WTC11 (cell line): ENCODE results near the gene OR52M1. TPM values are rescaled to one million over a fixed set of nuclear protein-coding genes. Genes with fewer than 3 reads are reported as not detected.

Source experiments
- ATAC-seq: fragments of 200-7000 bp; cut with Tn5 transposase; 2 replicates; pipeline ENCODE4 v1.10.0; 2021; ENCODE audit warnings: mild to moderate bottlenecking, moderate library complexity
- CTCF ChIA-PET: fragments of 300-600 bp; sonication (Branson Sonifier 250); formaldehyde crosslinking; loops from one replicate; lab custom pipeline; 2021; ENCODE audit warnings: antibody characterized with exemption; lab: Charles Lee
- POLR2A ChIA-PET: fragments of 350-600 bp; sonication (Branson Sonifier 250); formaldehyde crosslinking; loops from one replicate; lab custom pipeline; 2021; ENCODE audit warnings: antibody characterized with exemption; lab: Charles Lee
- DNase-seq: peaks from one replicate; pipeline ENCODE4 v3.0.0; 2021; ENCODE audit warnings: low spot score
- H3K27ac Mint-ChIP-seq: 2 replicates; pipeline ENCODE4 v1.8.0; 2021; ENCODE audit warnings: mixed read lengths
- H3K27me3 Mint-ChIP-seq: 2 replicates; pipeline ENCODE4 v1.8.0; 2021; ENCODE audit warnings: low read depth, mild to moderate bottlenecking, moderate library complexity, mixed read lengths
- H3K36me3 Mint-ChIP-seq: 2 replicates; pipeline ENCODE4 v1.8.0; 2021; ENCODE audit warnings: mixed read lengths
- H3K4me1 Mint-ChIP-seq: 2 replicates; pipeline ENCODE4 v1.8.0; 2022; ENCODE audit warnings: mixed read lengths
- H3K4me3 Mint-ChIP-seq: 2 replicates; pipeline ENCODE4 v1.8.0; 2021; ENCODE audit warnings: mild to moderate bottlenecking, moderate library complexity, mixed read lengths
- H3K9me3 Mint-ChIP-seq: 2 replicates; pipeline ENCODE4 v1.8.0; 2021; ENCODE audit warnings: mixed read lengths
- ATF1 ChIP-seq: sonication (generic); formaldehyde crosslinking; IDR thresholded peaks from 2 replicates; pipeline ENCODE4 v1.8.1; 2023; ENCODE audit warnings: mild to moderate bottlenecking, moderate library complexity, missing genetic modification reagents
- ATF3 ChIP-seq: sonication (generic); formaldehyde crosslinking; conservative IDR thresholded peaks from 2 replicates; pipeline ENCODE4 v1.8.1; 2022; ENCODE audit warnings: mild to moderate bottlenecking, missing genetic modification reagents
- CTCF ChIP-seq: fragments of 200-600 bp; IDR thresholded peaks from 2 replicates; pipeline ENCODE4 v1.8.0; 2022; ENCODE audit warnings: antibody characterized with exemption
- E2F4 ChIP-seq: sonication (generic); formaldehyde crosslinking; IDR thresholded peaks from 2 replicates; pipeline ENCODE4 v1.8.1; 2022; ENCODE audit warnings: low read depth, mild to moderate bottlenecking, moderate library complexity, missing genetic modification reagents, borderline replicate concordance
- EMX1 ChIP-seq: fragments of 250-450 bp; sonication (Bioruptor Pico); IDR thresholded peaks from 2 replicates; pipeline ENCODE4 v1.8.0; 2021; ENCODE audit warnings: mild to moderate bottlenecking
- FOXP1 ChIP-seq: sonication (generic); formaldehyde crosslinking; IDR thresholded peaks from 2 replicates; pipeline ENCODE4 v1.8.0; 2022; ENCODE audit warnings: missing genetic modification reagents, mild to moderate bottlenecking, moderate library complexity, borderline replicate concordance
- HMGXB4 ChIP-seq: sonication (generic); formaldehyde crosslinking; IDR thresholded peaks from 2 replicates; pipeline ENCODE4 v1.8.1; 2023; ENCODE audit warnings: mild to moderate bottlenecking, moderate library complexity, missing genetic modification reagents
- KAT7 ChIP-seq: sonication (generic); formaldehyde crosslinking; IDR thresholded peaks from 2 replicates; pipeline ENCODE4 v1.8.1; 2023; ENCODE audit warnings: missing genetic modification reagents, mild to moderate bottlenecking, borderline replicate concordance
- MLX ChIP-seq: sonication (generic); formaldehyde crosslinking; IDR thresholded peaks from 2 replicates; pipeline ENCODE4 v1.8.1; 2023; ENCODE audit warnings: mild to moderate bottlenecking, missing genetic modification reagents, moderate library complexity
- NFYB ChIP-seq: sonication (generic); formaldehyde crosslinking; conservative IDR thresholded peaks from 2 replicates; pipeline ENCODE4 v1.8.0; 2022; ENCODE audit warnings: low read depth, missing genetic modification reagents
- NR2C2 ChIP-seq: sonication (generic); formaldehyde crosslinking; IDR thresholded peaks from 2 replicates; pipeline ENCODE4 v1.8.0; 2022; ENCODE audit warnings: mild to moderate bottlenecking, missing genetic modification reagents
- PRRX2 ChIP-seq: fragments of 250-450 bp; sonication (Bioruptor Pico); IDR thresholded peaks from 2 replicates; pipeline ENCODE4 v1.8.0; 2021; ENCODE audit warnings: mild to moderate bottlenecking
- RELA ChIP-seq: sonication (generic); formaldehyde crosslinking; IDR thresholded peaks from 2 replicates; pipeline ENCODE4 v1.8.1; 2022; ENCODE audit warnings: missing genetic modification reagents, mild to moderate bottlenecking, borderline replicate concordance
- SOX15 ChIP-seq: fragments of 250-450 bp; sonication (Bioruptor Pico); IDR thresholded peaks from 2 replicates; pipeline ENCODE4 v1.9.0; 2021; ENCODE audit warnings: mild to moderate bottlenecking
- SP1 ChIP-seq: sonication (generic); formaldehyde crosslinking; conservative IDR thresholded peaks from 2 replicates; pipeline ENCODE4 v1.8.1; 2022; ENCODE audit warnings: missing genetic modification reagents
- TEAD1 ChIP-seq: sonication (generic); formaldehyde crosslinking; IDR thresholded peaks from 2 replicates; pipeline ENCODE4 v1.8.0; 2022; ENCODE audit warnings: mild to moderate bottlenecking, missing genetic modification reagents
- TP53 ChIP-seq: sonication (generic); formaldehyde crosslinking; IDR thresholded peaks from 2 replicates; pipeline ENCODE4 v1.8.1; 2023; ENCODE audit warnings: mild to moderate bottlenecking, missing genetic modification reagents
- ZBTB21 ChIP-seq: sonication (generic); formaldehyde crosslinking; IDR thresholded peaks from 2 replicates; pipeline ENCODE4 v1.8.1; 2023; ENCODE audit warnings: mild to moderate bottlenecking, missing genetic modification reagents, borderline replicate concordance
- ZNF423 ChIP-seq: fragments of 250-450 bp; sonication (Bioruptor Pico); IDR thresholded peaks from 2 replicates; pipeline ENCODE4 v2.1.2; 2022; ENCODE audit warnings: mild to moderate bottlenecking, moderate library complexity
- ZNF671 ChIP-seq: fragments of 250-450 bp; sonication (Bioruptor Pico); IDR thresholded peaks from 2 replicates; pipeline ENCODE4 v1.8.0; 2021; ENCODE audit warnings: mild to moderate bottlenecking
- total RNA-seq: library from RNA; stranded (reverse); gene quantifications from 3 replicates; pipeline ENCODE4 v1.2.3, GENCODE V29; 2021
- TF ChIP-seq, protein P1 (sequence below): sonication (generic); formaldehyde crosslinking; IDR thresholded peaks from 2 replicates; pipeline ENCODE4 v1.8.0; 2022; ENCODE audit warnings: missing genetic modification reagents
- TF ChIP-seq, protein P2 (sequence below): sonication (generic); formaldehyde crosslinking; IDR thresholded peaks from 2 replicates; pipeline ENCODE4 v1.8.0; 2023; ENCODE audit warnings: missing genetic modification reagents

OR52M1 gene
- total RNA-seq, 1 experiment from 2014 or later: not detected

- TF ChIP-seq ATF1 (CRISPR knock-in tag): no peak
Observed at GRCh38 chr11:4559527-4560440, 14.8 kb downstream of the OR52M1 start (continued).

- DNase-seq: no peak
- no peak for ATAC-seq
- Mint-ChIP-seq H3K27ac (no peak overlapping the region), H3K36me3 (peaks cover 12% of the 10 kb centered on the region), H3K27me3 (peaks cover 2% of the 10 kb centered on the region), H3K4me1 (peaks cover 23% of the 10 kb centered on the region), H3K9me3 (peaks cover 42% of the 10 kb centered on the region), H3K4me3 (no peak overlapping the region)
- no peak for TF ChIP-seq NR2C2
- no peak for TF ChIP-seq NFYB (CRISPR knock-in tag)
- TF ChIP-seq E2F4 (CRISPR knock-in tag): no peak
- TF ChIP-seq ZNF423 (CRISPR knock-in tag): no peak
- TF ChIP-seq ZBTB21 (CRISPR knock-in tag): no peak
- TF ChIP-seq FOXP1 (CRISPR knock-in tag): no peak
- ChIA-PET POLR2A (no interaction called here), CTCF (interaction anchor here (1.1 to 1.3 kb wide), 2 partner anchors 9 to 374 kb away, joined by 5 to 6 read pairs; no protein-coding TSS in a partner anchor)
Observed at GRCh38 chr11:4560467-4560866, 15.5 kb downstream of the OR52M1 start.

DNA sequence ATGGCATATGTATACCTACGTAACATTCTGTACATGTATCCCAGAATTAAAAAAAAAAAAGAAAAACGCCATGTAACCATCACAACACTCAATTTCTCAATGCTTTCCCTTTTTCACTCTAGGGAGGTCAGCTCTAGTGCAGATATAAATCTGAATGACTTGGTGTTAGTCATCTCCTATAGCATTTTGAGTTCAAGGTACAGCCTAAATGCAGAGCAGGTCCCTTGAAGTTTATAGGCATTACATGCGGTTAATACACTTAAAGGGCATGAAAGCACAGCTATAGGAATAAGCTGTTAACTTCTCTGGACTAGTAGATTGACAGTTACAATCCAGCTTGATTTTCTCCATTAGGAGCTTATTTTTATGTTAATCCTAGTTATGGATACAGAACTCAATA, 20.4 kb downstream of the OR52M1 start:
- Mint-ChIP-seq H3K4me3 (no peak overlapping the region), H3K9me3 (peaks cover 41% of the 10 kb centered on the region), H3K27ac (no peak overlapping the region), H3K36me3 (peaks cover 12% of the 10 kb centered on the region), H3K27me3 (no peaks in the 10 kb centered on the region; the same call in none of the 2 replicates), H3K4me1 (peaks cover 17% of the 10 kb centered on the region)
- no peak for ATAC-seq
- POLR2A ChIA-PET: no interaction called here
- DNase-seq: no peak
- CTCF ChIA-PET: interaction anchor here (1.3 to 2.2 kb wide), 2 partner anchors 14 to 378 kb away, joined by 3 to 9 read pairs; no protein-coding TSS in a partner anchor
- TF ChIP-seq RELA (CRISPR knock-in tag) (no peak), EMX1 (CRISPR knock-in tag) (no peak), TP53 (CRISPR knock-in tag) (no peak), CTCF (no peak), NR2C2 (no peak), TEAD1 (CRISPR knock-in tag) (no peak), HMGXB4 (no peak), KAT7 (CRISPR knock-in tag) (no peak), SP1 (CRISPR knock-in tag) (no peak), PRRX2 (CRISPR knock-in tag) (no peak), SOX15 (CRISPR knock-in tag) (no peak), ATF3 (CRISPR knock-in tag) (no peak), ZNF671 (CRISPR knock-in tag) (no peak), MLX (CRISPR knock-in tag) (no peak)
- TF ChIP-seq, protein P1, sequence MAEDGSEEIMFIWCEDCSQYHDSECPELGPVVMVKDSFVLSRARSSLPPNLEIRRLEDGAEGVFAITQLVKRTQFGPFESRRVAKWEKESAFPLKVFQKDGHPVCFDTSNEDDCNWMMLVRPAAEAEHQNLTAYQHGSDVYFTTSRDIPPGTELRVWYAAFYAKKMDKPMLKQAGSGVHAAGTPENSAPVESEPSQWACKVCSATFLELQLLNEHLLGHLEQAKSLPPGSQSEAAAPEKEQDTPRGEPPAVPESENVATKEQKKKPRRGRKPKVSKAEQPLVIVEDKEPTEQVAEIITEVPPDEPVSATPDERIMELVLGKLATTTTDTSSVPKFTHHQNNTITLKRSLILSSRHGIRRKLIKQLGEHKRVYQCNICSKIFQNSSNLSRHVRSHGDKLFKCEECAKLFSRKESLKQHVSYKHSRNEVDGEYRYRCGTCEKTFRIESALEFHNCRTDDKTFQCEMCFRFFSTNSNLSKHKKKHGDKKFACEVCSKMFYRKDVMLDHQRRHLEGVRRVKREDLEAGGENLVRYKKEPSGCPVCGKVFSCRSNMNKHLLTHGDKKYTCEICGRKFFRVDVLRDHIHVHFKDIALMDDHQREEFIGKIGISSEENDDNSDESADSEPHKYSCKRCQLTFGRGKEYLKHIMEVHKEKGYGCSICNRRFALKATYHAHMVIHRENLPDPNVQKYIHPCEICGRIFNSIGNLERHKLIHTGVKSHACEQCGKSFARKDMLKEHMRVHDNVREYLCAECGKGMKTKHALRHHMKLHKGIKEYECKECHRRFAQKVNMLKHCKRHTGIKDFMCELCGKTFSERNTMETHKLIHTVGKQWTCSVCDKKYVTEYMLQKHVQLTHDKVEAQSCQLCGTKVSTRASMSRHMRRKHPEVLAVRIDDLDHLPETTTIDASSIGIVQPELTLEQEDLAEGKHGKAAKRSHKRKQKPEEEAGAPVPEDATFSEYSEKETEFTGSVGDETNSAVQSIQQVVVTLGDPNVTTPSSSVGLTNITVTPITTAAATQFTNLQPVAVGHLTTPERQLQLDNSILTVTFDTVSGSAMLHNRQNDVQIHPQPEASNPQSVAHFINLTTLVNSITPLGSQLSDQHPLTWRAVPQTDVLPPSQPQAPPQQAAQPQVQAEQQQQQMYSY (CRISPR knock-in tag): no peak
- TF ChIP-seq, protein P2, sequence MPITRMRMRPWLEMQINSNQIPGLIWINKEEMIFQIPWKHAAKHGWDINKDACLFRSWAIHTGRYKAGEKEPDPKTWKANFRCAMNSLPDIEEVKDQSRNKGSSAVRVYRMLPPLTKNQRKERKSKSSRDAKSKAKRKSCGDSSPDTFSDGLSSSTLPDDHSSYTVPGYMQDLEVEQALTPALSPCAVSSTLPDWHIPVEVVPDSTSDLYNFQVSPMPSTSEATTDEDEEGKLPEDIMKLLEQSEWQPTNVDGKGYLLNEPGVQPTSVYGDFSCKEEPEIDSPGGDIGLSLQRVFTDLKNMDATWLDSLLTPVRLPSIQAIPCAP (CRISPR knock-in tag): no peak
